Activated naive CD4-positive, alpha-beta T cell treated with anti-CD3 and anti-CD28 coated beads, Interleukin-2, amount 50 U/mL, for 24 hours (primary cell): Measurements from ENCODE around the gene FAM76A.
"Not testable (repeated sequence)": the region's sequence is repeated elsewhere in the genome, so short reads cannot be mapped to it uniquely, and the experiment has no call there.

Source experiments
- H3K27ac Mint-ChIP-seq: one replicate; pipeline ENCODE4 v1.8.0; 2021; ENCODE audit warnings: mild to moderate bottlenecking, mixed read lengths
- H3K27me3 Mint-ChIP-seq: one replicate; pipeline ENCODE4 v1.8.0; 2021; ENCODE audit warnings: mixed read lengths
- H3K36me3 Mint-ChIP-seq: one replicate; pipeline ENCODE4 v1.8.0; 2021; ENCODE audit warnings: mixed read lengths
- H3K4me1 Mint-ChIP-seq: one replicate; pipeline ENCODE4 v1.8.0; 2021; ENCODE audit warnings: mixed read lengths
- H3K4me3 Mint-ChIP-seq: one replicate; pipeline ENCODE4 v1.8.0; 2021; ENCODE audit warnings: mild to moderate bottlenecking, mixed read lengths
- H3K9me3 Mint-ChIP-seq: one replicate; pipeline ENCODE4 v1.8.0; 2021; ENCODE audit warnings: mixed read lengths

The FAM76A gene

GRCh38 chr1:27787895-27788294 is 62.1 kb downstream of the FAM76A start:
- Mint-ChIP-seq H3K9me3 (no peaks in the 10 kb centered on the region), H3K27ac (no peak overlapping the region), H3K4me1 (peaks cover 32% of the 10 kb centered on the region)

GRCh38 chr1:27789540-27790041 is 63.8 kb downstream of the FAM76A start:
- Mint-ChIP-seq H3K4me3 (no peak overlapping the region), H3K9me3 (no peaks in the 10 kb centered on the region), H3K27me3 (no peaks in the 10 kb centered on the region), H3K36me3 (peaks cover 4% of the 10 kb centered on the region), H3K4me1 (peaks cover 25% of the 10 kb centered on the region), H3K27ac (no peak overlapping the region)

More at GRCh38 chr1:27787895-27788294, 62.1 kb downstream of the FAM76A start:
- H3K36me3 Mint-ChIP-seq, result peaks cover 4% of the 10 kb centered on the region
- H3K4me3 Mint-ChIP-seq, result no peak overlapping the region
- no peaks in the 10 kb centered on the region for H3K27me3 Mint-ChIP-seq

- peaks cover 19% of the 10 kb centered on the region for H3K4me1 Mint-ChIP-seq
- not testable (repeated sequence) for H3K4me3 Mint-ChIP-seq, H3K27me3 Mint-ChIP-seq, H3K9me3 Mint-ChIP-seq, H3K36me3 Mint-ChIP-seq, H3K27ac Mint-ChIP-seq
Observed at GRCh38 chr1:27790270-27790669, 64.5 kb downstream of the FAM76A start.

- Mint-ChIP-seq H3K9me3 (no peaks in the 10 kb centered on the region), H3K27me3 (no peaks in the 10 kb centered on the region), H3K27ac (no peak overlapping the region), H3K36me3 (peaks cover 13% of the 10 kb centered on the region), H3K4me3 (no peak overlapping the region), H3K4me1 (no peaks in the 10 kb centered on the region)
Observed at GRCh38 chr1:27795601-27796000, 69.8 kb downstream of the FAM76A start.

- no peaks in the 10 kb centered on the region for H3K27me3 Mint-ChIP-seq
- H3K4me1 Mint-ChIP-seq, result peaks cover 4% of the 10 kb centered on the region
- no peak overlapping the region for H3K4me3 Mint-ChIP-seq
- H3K36me3 Mint-ChIP-seq, result peaks cover 20% of the 10 kb centered on the region
- H3K9me3 Mint-ChIP-seq, result no peaks in the 10 kb centered on the region
- H3K27ac Mint-ChIP-seq, result peak overlapping the region; percentile 30
Observed at GRCh38 chr1:27804791-27805190, 79.0 kb downstream of the FAM76A start.

GRCh38 chr1:27806758-27807157 is 81.0 kb downstream of the FAM76A start:
- Mint-ChIP-seq H3K36me3 (peaks cover 16% of the 10 kb centered on the region), H3K4me3 (no peak overlapping the region)

GRCh38 chr1:27807385-27807784 is 81.6 kb downstream of the FAM76A start:
- H3K4me1 Mint-ChIP-seq, result peaks cover 4% of the 10 kb centered on the region

More at GRCh38 chr1:27806758-27807157, 81.0 kb downstream of the FAM76A start:
- Mint-ChIP-seq H3K4me1 (peaks cover 4% of the 10 kb centered on the region), H3K27me3 (no peaks in the 10 kb centered on the region), H3K27ac (no peak overlapping the region), H3K9me3 (no peaks in the 10 kb centered on the region)

GRCh38 chr1:27808131-27808530 is 82.4 kb downstream of the FAM76A start:
- H3K4me3 Mint-ChIP-seq, H3K27ac Mint-ChIP-seq, H3K9me3 Mint-ChIP-seq, H3K27me3 Mint-ChIP-seq, H3K4me1 Mint-ChIP-seq: not testable (repeated sequence)
- H3K36me3 Mint-ChIP-seq, result peaks cover 12% of the 10 kb centered on the region

More at GRCh38 chr1:27807385-27807784, 81.6 kb downstream of the FAM76A start:
- H3K36me3 Mint-ChIP-seq, result peaks cover 16% of the 10 kb centered on the region
- H3K27me3 Mint-ChIP-seq, result no peaks in the 10 kb centered on the region
- H3K27ac Mint-ChIP-seq, result no peak overlapping the region
- no peaks in the 10 kb centered on the region for H3K9me3 Mint-ChIP-seq
- no peak overlapping the region for H3K4me3 Mint-ChIP-seq

GRCh38 chr1:27809883-27810282 is 84.1 kb downstream of the FAM76A start:
- Mint-ChIP-seq H3K27ac (no peak overlapping the region), H3K27me3 (no peaks in the 10 kb centered on the region), H3K4me1 (peaks cover 1% of the 10 kb centered on the region), H3K36me3 (peaks cover 7% of the 10 kb centered on the region), H3K4me3 (no peak overlapping the region), H3K9me3 (no peaks in the 10 kb centered on the region)

GRCh38 chr1:27811741-27812500 is 86.2 kb downstream of the FAM76A start:
- no peaks in the 10 kb centered on the region for H3K4me1 Mint-ChIP-seq
- H3K4me3 Mint-ChIP-seq, result no peak overlapping the region
- H3K27me3 Mint-ChIP-seq, result no peaks in the 10 kb centered on the region
- peaks cover 6% of the 10 kb centered on the region for H3K36me3 Mint-ChIP-seq
- no peak overlapping the region for H3K27ac Mint-ChIP-seq
- no peaks in the 10 kb centered on the region for H3K9me3 Mint-ChIP-seq
